Adrenal gland (tissue), 12 donors: Measurements from ENCODE around the gene THBS3. TPM values are rescaled to one million over a fixed set of nuclear protein-coding genes. Genes with fewer than 3 reads are reported as not detected.
"Not testable (repeated sequence)": the region's sequence is repeated elsewhere in the genome, so short reads cannot be mapped to it uniquely, and the experiment has no call there.

ENCODE experiments used
- DNase-seq, 7 donors: peaks; one replicate each; pipeline ENCODE4 v3.0.0-alpha.2; 2019 to 2020
- H3K27ac ChIP-seq, 5 donors: fragments of 200-600 bp; sonication (generic) in 4 of 5; 1 replicate in 3 of 5; 2 replicates in 2 of 5; pipeline versions ENCODE4 v1.5.1 to v1.8.0; 2016 to 2020; ENCODE audit warnings: mild to moderate bottlenecking in 1 of 5
- H3K27me3 ChIP-seq: fragments of 200-600 bp; 2 replicates; pipeline ENCODE4 v1.8.0; 2021
- H3K36me3 ChIP-seq, 2 donors: fragments of 200-600 bp; replicated peaks in 1 of 2; 1 replicate in 1 of 2; 2 replicates in 1 of 2; pipeline versions ENCODE4 v1.5.1 to v1.8.0; 2018 to 2022
- H3K4me1 ChIP-seq, 2 donors: fragments of 200-600 bp; replicated peaks in 1 of 2; 1 replicate in 1 of 2; 2 replicates in 1 of 2; pipeline versions ENCODE4 v1.5.1 to v1.8.0; 2018 to 2021
- H3K4me3 ChIP-seq, 4 donors: fragments of 200-600 bp; sonication (generic) in 3 of 4; one replicate each; pipeline ENCODE4 v1.5.1; 2016 to 2018
- H3K9me3 ChIP-seq, 3 donors: fragments of 200-600 bp; sonication (generic) in 1 of 3; replicated peaks in 1 of 3; 1 replicate in 2 of 3; 2 replicates in 1 of 3; pipeline versions ENCODE4 v1.5.1 to v1.8.0; 2016 to 2021
- POLR2A ChIP-seq, 2 donors: fragments of 450-650 bp; IDR thresholded peaks; one replicate each; pipeline ENCODE4 v1.6.1; 2017; ENCODE audit warnings: antibody characterized with exemption in 2 of 2, mild to moderate bottlenecking in 2 of 2, moderate library complexity in 1 of 2
- WGBS, 4 donors: extraction: QIAGEN DNeasy Blood & Tissue Kit in 2 of 4; methylation state at CpG; one replicate each; pipeline versions ENCODE4 v1.1.5 to v1.1.7; 2013 to 2017; 5-methylcytosine and 5-hydroxymethylcytosine counted together
- intact Hi-C, 2 donors: fragments of 100-400 bp; cut with DNase I; formaldehyde crosslinking; loops; one replicate each; pipeline versions ENCODE4 v1.14.1 to v1.15.0; 2022 to 2023
- polyA plus RNA-seq, 3 donors: library from polyadenylated mRNA; stranded (reverse); fragments of 200-250 nt in 2 of 3; fragments of 350-450 nt in 1 of 3; fragmentation: Illumina TruSeq in 1 of 3; extraction: RNeasy Lipid Tissue Mini Kit (QIAGEN cat#74804) in 1 of 3; gene quantifications; one replicate each; pipeline ENCODE4 v1.2.3, GENCODE V29; 2013 to 2014
- total RNA-seq, 9 donors: library from RNA; depleted of rRNA in 4 of 9; stranded (reverse); fragments of >200 nt in 4 of 9; fragments of 120-200 nt in 1 of 9; fragmentation: NEBNext Ultra II Directional in 1 of 9; extraction: Animal tissue kit (Norgen Biotek cat#: 25700) in 1 of 9; gene quantifications; one replicate each; pipeline versions ENCODE4 v1.1.0 to v1.2.4, GENCODE V29; 2013 to 2023
- TF ChIP-seq, protein P1 (sequence below), 6 experiments: fragments of 450-650 bp in 4 of 6; fragments of 200-600 bp in 2 of 6; sonication (generic) in 1 of 6; IDR thresholded peaks; 1 replicate in 5 of 6; 2 replicates in 1 of 6; pipeline versions ENCODE4 v1.5.1 to v1.8.0; 2016 to 2021; ENCODE audit warnings: antibody characterized with exemption in 6 of 6, mild to moderate bottlenecking in 2 of 6, moderate library complexity in 1 of 6
- donor health status: healthy with polysubstance abuse.
- donor health status: Bipolar disorder and iron deficiency.
- donor health status: DM: yes; HTN: yes; CAD: no.
- donor health status: DM: no; HTN: no; CAD: no.
- donor health status: DM: no; HTN: no; CAD: no.
- donor health status: DM: yes; HTN: yes; CAD: no.

THBS3 gene
- total and polyA plus RNA-seq, 12 donors, result 7.1 to 147 (median 16.7) TPM

DNA sequence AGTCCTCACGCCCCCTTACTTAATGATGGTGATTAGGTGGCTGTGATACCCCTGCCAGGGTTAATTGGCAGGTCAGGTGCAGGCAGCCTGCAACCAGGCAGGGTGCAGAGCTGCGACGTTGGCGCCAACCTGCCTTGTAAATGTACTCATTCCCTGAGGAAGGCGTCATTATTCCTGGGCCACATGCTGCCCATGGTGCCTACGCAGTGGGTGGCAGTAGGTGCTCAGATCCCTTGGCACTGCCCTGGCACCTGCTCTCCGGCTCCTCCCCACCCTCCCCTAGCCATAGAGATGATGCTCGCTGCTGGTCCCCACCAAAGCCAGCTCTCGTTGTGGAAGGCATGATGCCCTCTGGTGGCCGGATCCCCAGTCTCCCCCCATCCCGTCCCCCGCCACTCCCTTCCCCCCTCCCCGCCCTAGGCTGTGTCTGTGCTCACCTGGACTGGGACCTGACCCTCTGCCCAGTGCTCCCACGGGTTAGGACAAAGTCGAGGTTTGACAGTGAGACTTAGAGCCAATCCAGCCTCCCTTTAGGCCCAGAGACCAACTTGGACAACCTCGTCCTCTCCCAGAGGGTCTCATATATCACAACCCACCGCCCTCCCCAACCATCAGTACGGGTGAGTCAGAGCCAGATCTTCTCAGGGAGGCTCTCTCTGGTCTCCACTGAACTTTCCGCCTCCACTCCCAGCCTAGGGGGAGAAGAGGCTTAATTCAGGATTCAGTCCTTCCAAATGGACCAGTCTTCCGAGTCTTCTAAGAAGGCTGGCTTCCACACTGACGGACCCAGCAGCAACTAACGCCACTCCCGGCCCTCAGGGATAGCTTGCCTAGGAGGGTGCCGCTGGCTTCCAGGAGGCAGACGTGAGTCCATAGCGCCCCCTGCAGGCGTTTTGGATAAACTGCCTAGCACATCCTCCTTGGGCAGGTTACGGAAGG lies 40.3 kb downstream of the THBS3 start:
- WGBS, 4 donors, result 4 to 12% (median 8%) methylated on average over 5 to 28 of the region's 28 CpGs
- Histone ChIP-seq H3K27ac (peak overlapping the region in 1 of 5 donors; percentile 48), H3K4me3 (no peak overlapping the region), H3K9me3 (no peaks in the 10 kb centered on the region), H3K36me3 (peaks cover 0 to 22% of the 10 kb centered on the region in 2 donors), H3K4me1 (peaks cover 4 to 26% of the 10 kb centered on the region in 2 donors), H3K27me3 (no peaks in the 10 kb centered on the region)
- DNase-seq, result peak; percentile 85 to 94 (median 91)
- intact Hi-C loops, result loop anchor here (2.0 kb wide), 1 partner anchor 75 kb away; no protein-coding TSS in a partner anchor
- no peak for TF ChIP-seq POLR2A (IDR thresholded peaks at IDR 0.05)
- TF ChIP-seq, protein P1, sequence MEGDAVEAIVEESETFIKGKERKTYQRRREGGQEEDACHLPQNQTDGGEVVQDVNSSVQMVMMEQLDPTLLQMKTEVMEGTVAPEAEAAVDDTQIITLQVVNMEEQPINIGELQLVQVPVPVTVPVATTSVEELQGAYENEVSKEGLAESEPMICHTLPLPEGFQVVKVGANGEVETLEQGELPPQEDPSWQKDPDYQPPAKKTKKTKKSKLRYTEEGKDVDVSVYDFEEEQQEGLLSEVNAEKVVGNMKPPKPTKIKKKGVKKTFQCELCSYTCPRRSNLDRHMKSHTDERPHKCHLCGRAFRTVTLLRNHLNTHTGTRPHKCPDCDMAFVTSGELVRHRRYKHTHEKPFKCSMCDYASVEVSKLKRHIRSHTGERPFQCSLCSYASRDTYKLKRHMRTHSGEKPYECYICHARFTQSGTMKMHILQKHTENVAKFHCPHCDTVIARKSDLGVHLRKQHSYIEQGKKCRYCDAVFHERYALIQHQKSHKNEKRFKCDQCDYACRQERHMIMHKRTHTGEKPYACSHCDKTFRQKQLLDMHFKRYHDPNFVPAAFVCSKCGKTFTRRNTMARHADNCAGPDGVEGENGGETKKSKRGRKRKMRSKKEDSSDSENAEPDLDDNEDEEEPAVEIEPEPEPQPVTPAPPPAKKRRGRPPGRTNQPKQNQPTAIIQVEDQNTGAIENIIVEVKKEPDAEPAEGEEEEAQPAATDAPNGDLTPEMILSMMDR (IDR thresholded peaks at IDR 0.05), result peak; percentile 83 to 97 (median 92)

DNA sequence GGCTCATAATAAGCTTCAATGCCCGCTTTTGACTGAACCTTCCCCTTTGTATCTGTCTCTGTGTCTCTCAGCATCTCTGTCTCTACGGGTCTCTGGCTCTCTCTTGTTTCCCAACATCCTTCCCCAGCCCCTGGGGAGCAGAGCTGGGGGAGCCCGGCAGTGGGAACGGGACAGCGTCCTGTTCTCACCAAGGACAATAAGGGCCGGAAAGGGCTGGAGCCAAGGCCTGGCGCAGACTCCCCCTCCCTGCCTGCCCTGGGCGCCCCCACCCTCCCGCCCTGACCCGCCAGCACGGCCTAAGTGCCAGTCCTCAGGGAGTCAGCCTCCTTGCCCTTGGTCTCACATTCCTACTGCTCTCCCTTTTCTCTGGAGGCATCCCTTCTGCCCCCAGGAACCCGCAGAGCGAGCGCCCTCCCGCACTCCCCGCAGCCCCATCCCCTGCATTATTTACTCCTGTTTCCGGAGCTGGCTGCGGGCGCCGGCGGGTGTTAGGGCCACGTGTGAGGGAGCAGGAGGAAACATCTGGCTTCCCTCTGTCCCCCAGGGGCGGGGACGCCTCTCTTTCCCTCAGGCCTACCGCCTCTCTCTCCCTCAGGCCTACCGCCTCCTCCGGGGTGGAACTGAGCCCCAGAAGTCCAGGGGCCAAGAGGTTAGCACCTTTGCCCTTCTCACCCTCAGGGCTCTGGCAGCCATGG lies 41.1 kb downstream of the THBS3 start:
- no peak overlapping the region for H3K4me3 ChIP-seq
- WGBS, 4 donors, result 22 to 36% (median 26%) methylated on average over 18 to 27 of the region's 27 CpGs
- DNase-seq, result peak; percentile 30 to 74 (median 45)

DNA sequence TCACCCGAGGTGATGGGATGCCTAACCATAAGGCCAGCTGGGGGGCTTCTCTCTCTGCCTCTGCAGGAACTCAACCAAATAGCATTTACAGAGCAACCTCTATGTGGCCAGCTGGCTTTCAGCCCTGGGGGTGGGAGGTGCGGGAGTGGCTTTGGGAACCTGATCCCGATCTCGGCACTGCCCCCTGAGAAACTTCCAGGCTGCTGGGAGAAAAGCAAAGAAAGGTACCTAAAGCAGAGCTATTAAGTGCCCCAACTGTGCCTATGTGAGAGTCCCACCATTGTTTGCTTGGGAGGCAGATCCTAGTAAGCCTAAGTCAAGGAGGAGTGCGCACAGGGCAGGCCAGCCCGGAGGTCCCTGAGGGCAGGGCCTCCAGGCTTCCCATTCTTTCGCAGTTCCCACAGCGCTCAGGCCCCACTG lies 41.6 kb downstream of the THBS3 start:
- no peak overlapping the region for H3K4me3 ChIP-seq
- 53 to 75% (median 65%) methylated on average over 4 to 8 of the region's 8 CpGs for WGBS, 4 donors

More for the DNA sequence above, 41.1 kb downstream of the THBS3 start:
- Histone ChIP-seq H3K4me1 (peaks cover 0 to 18% of the 10 kb centered on the region in 2 donors), H3K27ac (peak overlapping the region in 1 of 5 donors; percentile 73), H3K27me3 (no peaks in the 10 kb centered on the region), H3K36me3 (peaks cover 0 to 22% of the 10 kb centered on the region in 2 donors), H3K9me3 (no peaks in the 10 kb centered on the region)
- no peak for TF ChIP-seq POLR2A (IDR thresholded peaks at IDR 0.05)
- TF ChIP-seq, protein P1 (IDR thresholded peaks at IDR 0.05), result no peak
- intact Hi-C loops, result loop anchor here (2.0 kb wide), 1 partner anchor 74 kb away; no protein-coding TSS in a partner anchor

DNA sequence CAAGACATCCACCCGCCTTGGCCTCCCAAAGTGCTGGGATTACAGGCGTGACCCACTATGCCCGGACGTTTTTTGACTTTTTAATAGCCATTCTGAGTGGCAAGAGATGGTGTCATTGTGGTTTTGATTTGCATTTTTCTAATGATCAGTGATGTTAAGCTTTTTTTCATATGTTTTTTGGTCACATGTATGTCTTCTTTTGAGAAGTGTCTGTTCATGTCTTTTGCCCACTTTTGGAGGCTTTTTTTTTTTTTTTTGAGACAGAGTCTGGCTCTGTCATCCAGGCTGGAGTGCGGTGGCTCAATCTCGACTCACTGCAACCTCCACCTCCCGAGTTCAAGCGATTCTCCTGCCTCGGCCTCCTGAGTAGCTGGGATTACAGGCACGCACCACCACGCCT lies 43.1 kb downstream of the THBS3 start:
- H3K27ac ChIP-seq, H3K27me3 ChIP-seq, intact Hi-C loops, H3K9me3 ChIP-seq, H3K36me3 ChIP-seq, H3K4me3 ChIP-seq: not testable (repeated sequence)
- peaks cover 0 to 15% of the 10 kb centered on the region in 2 donors for H3K4me1 ChIP-seq
- DNase-seq, result peak in 1 of 7 donors; percentile 5
- 86 to 93% (median 90%) methylated on average over 11 of the region's 11 CpGs for whole genome bisulfite sequencing, 4 donors

More for the DNA sequence above, 41.6 kb downstream of the THBS3 start:
- Histone ChIP-seq H3K27me3 (no peaks in the 10 kb centered on the region), H3K9me3 (no peaks in the 10 kb centered on the region), H3K4me1 (peaks cover 0 to 15% of the 10 kb centered on the region in 2 donors), H3K27ac (peak overlapping the region in 1 of 5 donors; percentile 73), H3K36me3 (peaks cover 0 to 22% of the 10 kb centered on the region in 2 donors)
- peak in 1 of 7 donors; percentile 39 for DNase-seq
- intact Hi-C loops, result loop anchor here (2.0 kb wide), 1 partner anchor 73 kb away; no protein-coding TSS in a partner anchor
- TF ChIP-seq, protein P1 (IDR thresholded peaks at IDR 0.05), result no peak
- TF ChIP-seq POLR2A (IDR thresholded peaks at IDR 0.05), result no peak

DNA sequence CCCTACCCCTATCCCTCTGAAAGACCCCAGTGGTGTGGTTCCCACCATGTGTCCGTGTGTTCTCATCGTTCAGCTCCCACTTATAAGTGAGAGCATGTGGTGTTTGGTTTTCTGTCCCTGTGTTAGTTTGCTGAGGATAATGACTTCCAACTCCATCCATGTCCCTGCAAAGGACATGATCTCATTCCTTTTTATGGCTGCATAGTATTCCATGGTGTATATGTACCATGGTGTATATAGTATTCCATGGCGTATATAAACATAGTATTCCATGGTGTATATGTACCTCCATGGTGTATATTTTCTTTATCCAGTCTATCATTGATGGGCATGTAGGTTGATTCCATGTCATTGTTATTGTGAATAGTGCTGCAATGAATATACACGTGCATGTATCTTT lies 43.9 kb downstream of the THBS3 start:
- H3K27ac ChIP-seq, H3K4me3 ChIP-seq, intact Hi-C loops, H3K9me3 ChIP-seq, H3K27me3 ChIP-seq, DNase-seq, H3K36me3 ChIP-seq: not testable (repeated sequence)
- H3K4me1 ChIP-seq, result peaks cover 0 to 15% of the 10 kb centered on the region in 2 donors
- 89 to 96% (median 95%) methylated on average over 4 of the region's 4 CpGs for WGBS, 4 donors

DNA sequence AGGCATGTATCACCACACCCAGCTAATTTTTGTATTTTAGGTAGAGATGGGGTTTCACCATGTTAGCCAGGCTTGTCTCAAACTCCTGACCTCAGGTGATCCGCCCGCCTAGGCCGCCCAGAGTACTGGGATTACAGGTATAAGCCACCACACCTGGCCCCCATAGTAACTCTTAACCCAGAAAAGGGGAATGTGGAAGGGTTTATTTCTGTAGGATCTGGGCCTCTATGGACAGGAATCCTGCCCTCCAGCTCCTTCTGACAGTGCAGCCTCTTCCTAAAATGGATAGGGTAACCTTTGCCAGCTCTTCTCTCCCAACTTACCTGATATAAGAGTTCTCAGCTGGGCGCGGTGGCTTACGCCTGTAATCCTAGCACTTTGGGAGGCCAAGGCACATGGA lies 45.1 kb downstream of the THBS3 start:
- H3K27me3 ChIP-seq, H3K4me3 ChIP-seq, H3K27ac ChIP-seq, H3K36me3 ChIP-seq, intact Hi-C loops, H3K9me3 ChIP-seq: not testable (repeated sequence)
- H3K4me1 ChIP-seq, result peaks cover 0 to 13% of the 10 kb centered on the region in 2 donors
- 85 to 95% (median 92%) methylated on average over 6 of the region's 6 CpGs for WGBS, 4 donors
- DNase-seq, result peak in 1 of 7 donors; percentile 33
